HCT116 (cell line): ENCODE results near the gene OXCT2. TPM values are rescaled to one million over a fixed set of nuclear protein-coding genes. Genes with fewer than 3 reads are reported as not detected.

Experiments used
- ATAC-seq: fragments of 200-7000 bp; cut with Tn5 transposase; 2 replicates; pipeline ENCODE4 v1.9.1; 2020; ENCODE audit warnings: mild to moderate bottlenecking, moderate library complexity
- BruUV-seq: library from RNA; stranded (reverse); fragments of 400-500 nt; replicated peaks from 2 replicates; lab custom pipeline; 2021; lab: Mats Ljungman, UMichigan
- CTCF ChIA-PET: fragments of 300-600 bp; sonication (Branson Sonifier 250); formaldehyde crosslinking; loops from one replicate; lab custom pipeline; 2021; ENCODE audit warnings: antibody characterized with exemption; lab: Charles Lee
- POLR2A ChIA-PET: fragments of 300-600, 350-600 bp; sonication (Branson Sonifier 250); formaldehyde crosslinking; loops from one replicate; lab custom pipeline; 2021; ENCODE audit warnings: antibody characterized with exemption; lab: Charles Lee
- RAD21 ChIA-PET, 2 experiments: fragments of 300-600 bp; sonication (Branson Sonifier 250); formaldehyde crosslinking; loops; one replicate each; lab custom pipeline; 2023; ENCODE audit warnings: low total read pairs in 2 of 2; ENCODE audit not compliant: uncharacterized antibody in 2 of 2, unreplicated experiment in 2 of 2, low non-redundant PET in 1 of 2; lab: Charles Lee
- DNase-seq: peaks from one replicate; pipeline ENCODE4 v3.0.0-alpha.2; 2010; ENCODE audit warnings: low read depth, low spot score
- H2AFZ ChIP-seq: fragments of 200-600 bp; shearing (Covaris generic), sonication (generic); 2 replicates; pipeline ENCODE4 v1.6.1; 2017; ENCODE audit warnings: low read depth, mixed run types, mixed read lengths, antibody characterized with exemption, low read length; ENCODE audit not compliant: poor library complexity, severe bottlenecking
- H3K27ac ChIP-seq: 2 replicates; pipeline ENCODE4 v1.5.1; 2012; ENCODE audit warnings: low read depth, low read length
- H3K27me3 ChIP-seq: fragments of 200-600 bp; sonication (generic); 2 replicates; pipeline ENCODE4 v1.6.1; 2016; ENCODE audit warnings: mixed run types, low read length, mixed read lengths; ENCODE audit not compliant: insufficient read depth
- H3K36me3 ChIP-seq, 2 experiments: fragments of 200-500 bp in 1 of 2; fragments of 200-600 bp in 1 of 2; sonication (Bioruptor generic) in 1 of 2; sonication (generic) in 1 of 2; 2 replicates each; pipeline versions ENCODE4 v1.5.1 to v1.6.1; 2014 to 2016; ENCODE audit warnings: low read length in 2 of 2, inconsistent platforms in 1 of 2, mixed read lengths in 1 of 2, mixed run types in 1 of 2; ENCODE audit not compliant: insufficient read depth in 2 of 2, control insufficient read depth in 1 of 2
- H3K4me1 ChIP-seq, 2 experiments: fragments of 200-600 bp in 1 of 2; sonication (generic) in 1 of 2; 2 replicates each; pipeline versions ENCODE4 v1.5.1 to v1.6.1; 2012 to 2017; ENCODE audit warnings: low read length in 2 of 2, inconsistent platforms in 1 of 2, mild to moderate bottlenecking in 1 of 2, mixed read lengths in 1 of 2, mixed run types in 1 of 2, moderate library complexity in 1 of 2; ENCODE audit not compliant: insufficient read depth in 2 of 2, control insufficient read depth in 1 of 2
- H3K4me2 ChIP-seq: fragments of 200-600 bp; sonication (generic); 2 replicates; pipeline ENCODE4 v1.6.1; 2017; ENCODE audit warnings: mixed run types, low read length, mixed read lengths
- H3K4me3 ChIP-seq, 2 experiments: fragments of 200-600 bp in 1 of 2; sonication (generic) in 1 of 2; replicated peaks in 1 of 2; 2 replicates each; pipeline ENCODE4 v1.5.1; 2011 to 2016; ENCODE audit warnings: low read length in 2 of 2, control low read depth in 1 of 2, low read depth in 1 of 2, mild to moderate bottlenecking in 1 of 2, mixed read lengths in 1 of 2, mixed run types in 1 of 2
- H3K79me2 ChIP-seq: fragments of 200-600 bp; sonication (generic); 2 replicates; pipeline ENCODE4 v1.6.1; 2017; ENCODE audit warnings: mild to moderate bottlenecking, mixed run types, low read length, moderate library complexity, mixed read lengths; ENCODE audit not compliant: insufficient read depth
- H3K9ac ChIP-seq: fragments of 200-600 bp; sonication (generic); 2 replicates; pipeline ENCODE4 v1.6.1; 2016; ENCODE audit warnings: low read length, mixed read lengths
- H3K9me2 ChIP-seq: fragments of 200-600 bp; sonication (generic), shearing (Covaris generic); 2 replicates; pipeline ENCODE4 v1.6.1; 2017; ENCODE audit warnings: mixed run types, mild to moderate bottlenecking, moderate library complexity; ENCODE audit not compliant: insufficient read depth
- H3K9me3 ChIP-seq, 2 experiments: fragments of 200-500 bp in 1 of 2; fragments of 200-600 bp in 1 of 2; sonication (Bioruptor generic) in 1 of 2; sonication (generic) in 1 of 2; 2 replicates each; pipeline ENCODE4 v1.6.1; 2014 to 2017; ENCODE audit warnings: low read length in 2 of 2, mixed read lengths in 2 of 2, inconsistent platforms in 1 of 2, low read depth in 1 of 2, mild to moderate bottlenecking in 1 of 2, mixed run types in 1 of 2, moderate library complexity in 1 of 2; ENCODE audit not compliant: control insufficient read depth in 1 of 2, insufficient read depth in 1 of 2
- H4K20me1 ChIP-seq: fragments of 200-600 bp; sonication (generic), shearing (Covaris generic); 2 replicates; pipeline ENCODE4 v1.6.1; 2017; ENCODE audit warnings: mixed run types, mild to moderate bottlenecking, moderate library complexity; ENCODE audit not compliant: insufficient read depth
- ATF3 ChIP-seq: IDR thresholded peaks from 2 replicates; pipeline ENCODE4 v1.6.1; 2012
- CEBPB ChIP-seq: IDR thresholded peaks from 2 replicates; pipeline ENCODE4 v1.6.1; 2012; ENCODE audit warnings: low read depth
- EGR1 ChIP-seq: IDR thresholded peaks from 2 replicates; pipeline ENCODE4 v1.6.1; 2012; ENCODE audit warnings: low read depth
- MAX ChIP-seq: IDR thresholded peaks from 2 replicates; pipeline ENCODE4 v1.6.1; 2012
- REST ChIP-seq: IDR thresholded peaks from 2 replicates; pipeline ENCODE4 v1.6.1; 2012; ENCODE audit warnings: low read depth
- SIN3A ChIP-seq: IDR thresholded peaks from 2 replicates; pipeline ENCODE4 v1.6.1; 2012; ENCODE audit warnings: low read depth
- TCF7L2 ChIP-seq: IDR thresholded peaks from 2 replicates; pipeline ENCODE4 v1.7.0; 2011; ENCODE audit warnings: borderline replicate concordance, inconsistent platforms; ENCODE audit not compliant: insufficient read depth, insufficient read length; ENCODE audit errors: extremely low read depth
- YY1 ChIP-seq: IDR thresholded peaks from 2 replicates; pipeline ENCODE4 v1.6.1; 2011; ENCODE audit warnings: low read length, low read depth, moderate library complexity, mild to moderate bottlenecking; ENCODE audit not compliant: insufficient replicate concordance; ENCODE audit errors: extremely low read depth
- intact Hi-C: fragments of 100-400 bp; cut with micrococcal nuclease; formaldehyde crosslinking; loops from 2 replicates; pipeline ENCODE4 v1.10.0; 2022
- total RNA-seq: library from RNA; stranded (reverse); gene quantifications from one replicate; pipeline ENCODE4 v1.2.1, GENCODE V29; 2021; ENCODE audit not compliant: unreplicated experiment

OXCT2 gene
- total RNA-seq, 1 experiment from 2014 or later, result 3.7 TPM

GRCh38 chr1:39722495-39722894 lies 48.7 kb downstream of the OXCT2 start:
- Histone ChIP-seq H3K79me2 (no peaks in the 10 kb centered on the region), H2AFZ (no peak overlapping the region), H3K9me3 (no peaks in the 10 kb centered on the region), H3K9ac (no peak overlapping the region), H3K4me2 (no peak overlapping the region), H3K27me3 (peaks cover 10% of the 10 kb centered on the region), H3K4me1 (peaks cover 0 to 3% of the 10 kb centered on the region in 2 experiments; a peak in 1 of 4 replicates), H4K20me1 (no peaks in the 10 kb centered on the region), H3K27ac (no peak overlapping the region), H3K4me3 (no peak overlapping the region), H3K36me3 (no peaks in the 10 kb centered on the region), H3K9me2 (no peaks in the 10 kb centered on the region)
- RAD21 ChIA-PET, result no interaction called here
- no peak for ATAC-seq
- CTCF ChIA-PET, result interaction anchor here (3.5 kb wide), 1 partner anchor 624 kb away, joined by 12 read pairs; no protein-coding TSS in a partner anchor
- no peak for TF ChIP-seq SIN3A
- no peak for TF ChIP-seq ATF3
- no peak for TF ChIP-seq YY1
- TF ChIP-seq TCF7L2, result no peak
- no peak for TF ChIP-seq EGR1
- TF ChIP-seq MAX, result no peak
- no peak for TF ChIP-seq CEBPB
- no peak for TF ChIP-seq REST
- intact Hi-C loops, result loop anchor here (5.0 kb wide), 3 partner anchors 65 to 620 kb away; no protein-coding TSS in a partner anchor
- POLR2A ChIA-PET, result no interaction called here
- BruUV-seq, result no TSS peak
- no peak for DNase-seq
